Activated CD4-positive, alpha-beta T cell treated with anti-CD3 and anti-CD28 coated beads, Interleukin-2, amount 10 ng/mL, durations not matched to agents 7 days and 5 days (primary cell): ENCODE results near the gene MPV17L2. TPM values are rescaled to one million over a fixed set of nuclear protein-coding genes. Genes with fewer than 3 reads are reported as not detected.

Source experiments
- CTCF ChIA-PET: fragments of 350-600 bp; sonication (Branson Sonifier 250); formaldehyde crosslinking; loops from one replicate; lab custom pipeline; 2021; ENCODE audit warnings: antibody characterized with exemption; lab: Charles Lee
- POLR2A ChIA-PET: fragments of 350-600 bp; sonication (Branson Sonifier 250); formaldehyde crosslinking; loops from one replicate; lab custom pipeline; 2021; ENCODE audit warnings: antibody characterized with exemption; lab: Charles Lee
- DNase-seq: peaks from one replicate; pipeline ENCODE4 v3.0.0-alpha.2; 2020
- H3K27ac Mint-ChIP-seq: one replicate; pipeline ENCODE4 v1.8.0; 2021; ENCODE audit warnings: mild to moderate bottlenecking, moderate library complexity, mixed read lengths
- H3K27me3 Mint-ChIP-seq: one replicate; pipeline ENCODE4 v1.8.0; 2021; ENCODE audit warnings: mixed read lengths
- H3K36me3 Mint-ChIP-seq: one replicate; pipeline ENCODE4 v1.8.0; 2021; ENCODE audit warnings: low read depth, mixed read lengths
- H3K4me1 Mint-ChIP-seq: one replicate; pipeline ENCODE4 v1.8.0; 2021; ENCODE audit warnings: mixed read lengths
- H3K4me3 Mint-ChIP-seq: one replicate; pipeline ENCODE4 v1.8.0; 2021; ENCODE audit warnings: mild to moderate bottlenecking, moderate library complexity, mixed read lengths
- H3K9me3 Mint-ChIP-seq: one replicate; pipeline ENCODE4 v1.8.0; 2021; ENCODE audit warnings: mixed read lengths
- total RNA-seq, 2 experiments: library from RNA; stranded (reverse); gene quantifications; one replicate each; pipeline ENCODE4 v1.2.3, GENCODE V29; 2021

The MPV17L2 gene
- total RNA-seq, 2 experiments from 2014 or later = 6.1 to 6.5 TPM

GRCh38 chr19:18245297-18245696 is 52.3 kb downstream of the MPV17L2 start:
- no peak overlapping the region for H3K4me3 Mint-ChIP-seq
- no peaks in the 10 kb centered on the region for H3K9me3 Mint-ChIP-seq
- POLR2A ChIA-PET = no interaction called here
- no peak for DNase-seq
- CTCF ChIA-PET = interaction anchor here (0.6 to 1.5 kb wide), 6 partner anchors 16 to 542 kb away, joined by 3 read pairs; no protein-coding TSS in a partner anchor
- H3K36me3 Mint-ChIP-seq = no peaks in the 10 kb centered on the region
- no peaks in the 10 kb centered on the region for H3K27me3 Mint-ChIP-seq
- H3K4me1 Mint-ChIP-seq = no peaks in the 10 kb centered on the region
- no peak overlapping the region for H3K27ac Mint-ChIP-seq

Other genes with a start within 250 kb of the MPV17L2 start
- gene KCNN1, start 226.1 kb upstream of the MPV17L2 start, total RNA-seq = not detected
- gene ARRDC2, start 185.0 kb upstream of the MPV17L2 start, total RNA-seq = 10 to 100 TPM; 40.1 to 51.1 TPM
- 10 to 100 TPM; 81.8 to 86.8 TPM for gene IL12RB1, start 106.3 kb upstream of the MPV17L2 start, total RNA-seq
- 10 to 100 TPM; 31.0 to 35.8 TPM for gene MAST3, start 95.4 kb upstream of the MPV17L2 start, total RNA-seq
- 10 to 100 TPM; 12.6 to 13.1 TPM for gene PIK3R2, start 40.1 kb upstream of the MPV17L2 start, total RNA-seq
- 10 to 100 TPM; 54.1 to 58.9 TPM for gene IFI30, start 19.4 kb upstream of the MPV17L2 start, total RNA-seq
- gene RAB3A, start 10.8 kb downstream of the MPV17L2 start, total RNA-seq = 1 to 10 TPM; 4.0 to 5.2 TPM
- gene PDE4C, start 33.2 kb downstream of the MPV17L2 start, total RNA-seq = under 1 TPM in 1 of 2 experiments, not detected in 1; 0.15 TPM
- gene IQCN, start 81.2 kb downstream of the MPV17L2 start, total RNA-seq = 1 to 10 TPM; 6.3 to 7.2 TPM
- gene JUND, start 88.4 kb downstream of the MPV17L2 start, total RNA-seq = 100 to 1,000 TPM; 343 to 347 TPM
- 100 to 1,000 TPM; 156 to 181 TPM for gene LSM4, start 129.9 kb downstream of the MPV17L2 start, total RNA-seq
- gene PGPEP1, start 147.4 kb downstream of the MPV17L2 start, total RNA-seq = 10 to 100 TPM; 24.1 to 24.8 TPM
- gene GDF15, start 192.9 kb downstream of the MPV17L2 start, total RNA-seq = not detected
- not detected for gene LRRC25, start 204.4 kb downstream of the MPV17L2 start, total RNA-seq
- gene SSBP4, start 226.2 kb downstream of the MPV17L2 start, total RNA-seq = 100 to 1,000 TPM; 112 to 123 TPM
- gene ISYNA1, start 244.9 kb downstream of the MPV17L2 start, total RNA-seq = 10 to 100 TPM; 10.7 to 12.1 TPM